GM23338 (cell line): ENCODE results near the gene SUCLG2. TPM values are rescaled to one million over a fixed set of nuclear protein-coding genes. Genes with fewer than 3 reads are reported as not detected.

ENCODE experiments used
- ATAC-seq: fragments of 200-7000 bp; cut with Tn5 transposase; 3 replicates; pipeline ENCODE4 v1.9.1; 2020
- DNase-seq: peaks from one replicate; pipeline ENCODE4 v3.0.0-alpha.2; 2015; ENCODE audit warnings: low spot score
- H2AFZ ChIP-seq: fragments of 200-600 bp; sonication (generic); 2 replicates; pipeline ENCODE4 v1.8.0; 2016; ENCODE audit warnings: antibody characterized with exemption, mild to moderate bottlenecking, moderate library complexity
- H3F3A ChIP-seq: fragments of 200-600 bp; sonication (generic); replicated peaks from 2 replicates; pipeline ENCODE4 v1.8.0; 2017; ENCODE audit warnings: antibody characterized with exemption, mixed run types, low read depth
- H3K27ac ChIP-seq: fragments of 200-600 bp; sonication (generic); 2 replicates; pipeline ENCODE4 v1.6.1; 2016; ENCODE audit warnings: low read depth
- H3K27me3 ChIP-seq: fragments of 200-600 bp; sonication (generic); 2 replicates; pipeline ENCODE4 v1.8.0; 2016; ENCODE audit warnings: mild to moderate bottlenecking, mixed run types, moderate library complexity; ENCODE audit not compliant: insufficient read depth
- H3K36me3 ChIP-seq: fragments of 200-600 bp; sonication (generic); 2 replicates; pipeline ENCODE4 v1.8.0; 2016; ENCODE audit warnings: mild to moderate bottlenecking; ENCODE audit not compliant: insufficient read depth
- H3K4me1 ChIP-seq: fragments of 200-600 bp; sonication (generic); 2 replicates; pipeline ENCODE4 v1.8.0; 2016; ENCODE audit warnings: mild to moderate bottlenecking, moderate library complexity; ENCODE audit not compliant: insufficient read depth
- H3K4me2 ChIP-seq: fragments of 200-600 bp; sonication (generic); 2 replicates; pipeline ENCODE4 v1.7.1; 2017; ENCODE audit warnings: mixed run types
- H3K4me3 ChIP-seq: fragments of 200-600 bp; sonication (generic); 2 replicates; pipeline ENCODE4 v1.6.1; 2016; ENCODE audit warnings: mixed run types
- H3K79me2 ChIP-seq: fragments of 200-600 bp; sonication (generic); replicated peaks from 2 replicates; pipeline ENCODE4 v1.8.0; 2017; ENCODE audit warnings: mild to moderate bottlenecking; ENCODE audit not compliant: insufficient read depth
- H3K9me2 ChIP-seq: fragments of 200-600 bp; sonication (generic); 2 replicates; pipeline ENCODE4 v1.8.0; 2017; ENCODE audit not compliant: insufficient read depth
- H4K20me1 ChIP-seq: fragments of 200-600 bp; sonication (generic); replicated peaks from 2 replicates; pipeline ENCODE4 v1.8.0; 2017; ENCODE audit warnings: mild to moderate bottlenecking; ENCODE audit not compliant: insufficient read depth
- H3K27ac Mint-ChIP-seq: 2 replicates; pipeline ENCODE4 v1.8.0; 2020; ENCODE audit warnings: inconsistent platforms, mild to moderate bottlenecking, moderate library complexity, mixed read lengths
- H3K27me3 Mint-ChIP-seq: 3 replicates; pipeline ENCODE4 v1.8.0; 2022; ENCODE audit warnings: low read depth, mild to moderate bottlenecking, moderate library complexity, mixed read lengths, inconsistent platforms; ENCODE audit not compliant: insufficient read depth, poor library complexity
- H3K36me3 Mint-ChIP-seq: 3 replicates; pipeline ENCODE4 v1.8.0; 2021; ENCODE audit warnings: low read depth, mild to moderate bottlenecking, inconsistent platforms, moderate library complexity, mixed read lengths
- H3K4me1 Mint-ChIP-seq: 3 replicates; pipeline ENCODE4 v1.8.0; 2020; ENCODE audit warnings: mild to moderate bottlenecking, inconsistent platforms, mixed read lengths
- H3K4me3 Mint-ChIP-seq: 3 replicates; pipeline ENCODE4 v1.8.0; 2021; ENCODE audit warnings: moderate library complexity, mild to moderate bottlenecking, inconsistent platforms, mixed read lengths
- H3K9me3 Mint-ChIP-seq: 3 replicates; pipeline ENCODE4 v1.8.0; 2020; ENCODE audit warnings: moderate library complexity, mild to moderate bottlenecking, inconsistent platforms, mixed read lengths
- CREB1 ChIP-seq: fragments of 250-450 bp; sonication (Bioruptor Pico); IDR thresholded peaks from 2 replicates; pipeline ENCODE4 v1.5.0; 2020; ENCODE audit warnings: low read depth, mild to moderate bottlenecking, moderate library complexity
- EZH2phosphoT487 ChIP-seq: fragments of 200-600 bp; sonication (generic); IDR thresholded peaks from one replicate; pipeline ENCODE4 v1.8.1; 2018; ENCODE audit warnings: antibody characterized with exemption; ENCODE audit not compliant: unreplicated experiment
- JUNB ChIP-seq: IDR thresholded peaks from one replicate; pipeline ENCODE4 v1.6.1; 2016; ENCODE audit warnings: antibody characterized with exemption; ENCODE audit not compliant: unreplicated experiment
- NANOG ChIP-seq: IDR thresholded peaks from 2 replicates; pipeline ENCODE4 v1.6.1; 2016; ENCODE audit warnings: antibody characterized with exemption, borderline replicate concordance
- POLR2AphosphoS5 ChIP-seq: IDR thresholded peaks from 2 replicates; pipeline ENCODE4 v1.6.1; 2016; ENCODE audit warnings: antibody characterized with exemption, low read depth
- STAT1 ChIP-seq: IDR thresholded peaks from one replicate; pipeline ENCODE4 v1.6.1; 2016; ENCODE audit warnings: antibody characterized with exemption; ENCODE audit not compliant: unreplicated experiment
- ZNF114 ChIP-seq: fragments of 250-450 bp; sonication (Bioruptor Pico); IDR thresholded peaks from 2 replicates; pipeline ENCODE4 v1.5.0; 2020; ENCODE audit warnings: mild to moderate bottlenecking, moderate library complexity
- ZNF331 ChIP-seq: fragments of 250-450 bp; sonication (Bioruptor Pico); IDR thresholded peaks from 2 replicates; pipeline ENCODE4 v1.5.0; 2020; ENCODE audit warnings: low read depth, mild to moderate bottlenecking, moderate library complexity
- polyA plus RNA-seq: library from polyadenylated mRNA; unstranded; fragments of >200 nt; fragmentation: Nextera tagmentation; extraction: Ambion mirVana; gene quantifications from 2 replicates; pipeline ENCODE4 v1.2.1, GENCODE V29; 2016
- total RNA-seq: library from RNA; depleted of rRNA; stranded (reverse); fragments of >200 nt; shearing (Covaris generic); gene quantifications from 2 replicates; pipeline ENCODE4 v1.2.3, GENCODE V29; 2014
- TF ChIP-seq, protein P1 (sequence below): IDR thresholded peaks from one replicate; pipeline ENCODE4 v1.6.1; 2018; ENCODE audit warnings: antibody characterized with exemption; ENCODE audit not compliant: unreplicated experiment
- TF ChIP-seq, protein P2 (sequence below): IDR thresholded peaks from 2 replicates; pipeline ENCODE4 v1.6.1; 2016; ENCODE audit warnings: antibody characterized with exemption
- TF ChIP-seq, protein P3 (sequence below): fragments of 250-450 bp; sonication (Bioruptor Pico); IDR thresholded peaks from 2 replicates; pipeline ENCODE4 v1.5.0; 2020; ENCODE audit warnings: mild to moderate bottlenecking, moderate library complexity

The SUCLG2 gene
- total and polyA plus RNA-seq, 2 experiments from 2014 or later = 29.3 to 39.0 TPM

DNA sequence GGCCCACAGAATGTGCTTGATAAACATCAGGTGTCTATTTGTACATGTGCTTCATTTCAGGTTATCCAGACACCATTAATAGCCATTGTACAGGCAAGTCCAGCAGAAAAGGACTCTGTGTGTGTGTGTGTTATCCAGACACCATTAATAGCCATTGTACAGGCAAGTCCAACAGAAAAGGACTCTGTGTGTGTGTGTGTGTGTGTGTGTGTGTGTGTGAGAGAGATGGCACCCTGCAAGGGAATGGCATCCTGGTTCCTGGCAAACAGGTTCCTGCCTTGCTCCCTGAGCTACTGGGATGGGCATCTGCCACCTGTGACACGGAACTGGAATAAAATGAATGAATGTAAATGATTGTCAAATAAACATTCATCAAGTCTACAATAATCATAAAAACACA lies 11.7 kb downstream of the SUCLG2 start (continued):
- TF ChIP-seq, protein P1, sequence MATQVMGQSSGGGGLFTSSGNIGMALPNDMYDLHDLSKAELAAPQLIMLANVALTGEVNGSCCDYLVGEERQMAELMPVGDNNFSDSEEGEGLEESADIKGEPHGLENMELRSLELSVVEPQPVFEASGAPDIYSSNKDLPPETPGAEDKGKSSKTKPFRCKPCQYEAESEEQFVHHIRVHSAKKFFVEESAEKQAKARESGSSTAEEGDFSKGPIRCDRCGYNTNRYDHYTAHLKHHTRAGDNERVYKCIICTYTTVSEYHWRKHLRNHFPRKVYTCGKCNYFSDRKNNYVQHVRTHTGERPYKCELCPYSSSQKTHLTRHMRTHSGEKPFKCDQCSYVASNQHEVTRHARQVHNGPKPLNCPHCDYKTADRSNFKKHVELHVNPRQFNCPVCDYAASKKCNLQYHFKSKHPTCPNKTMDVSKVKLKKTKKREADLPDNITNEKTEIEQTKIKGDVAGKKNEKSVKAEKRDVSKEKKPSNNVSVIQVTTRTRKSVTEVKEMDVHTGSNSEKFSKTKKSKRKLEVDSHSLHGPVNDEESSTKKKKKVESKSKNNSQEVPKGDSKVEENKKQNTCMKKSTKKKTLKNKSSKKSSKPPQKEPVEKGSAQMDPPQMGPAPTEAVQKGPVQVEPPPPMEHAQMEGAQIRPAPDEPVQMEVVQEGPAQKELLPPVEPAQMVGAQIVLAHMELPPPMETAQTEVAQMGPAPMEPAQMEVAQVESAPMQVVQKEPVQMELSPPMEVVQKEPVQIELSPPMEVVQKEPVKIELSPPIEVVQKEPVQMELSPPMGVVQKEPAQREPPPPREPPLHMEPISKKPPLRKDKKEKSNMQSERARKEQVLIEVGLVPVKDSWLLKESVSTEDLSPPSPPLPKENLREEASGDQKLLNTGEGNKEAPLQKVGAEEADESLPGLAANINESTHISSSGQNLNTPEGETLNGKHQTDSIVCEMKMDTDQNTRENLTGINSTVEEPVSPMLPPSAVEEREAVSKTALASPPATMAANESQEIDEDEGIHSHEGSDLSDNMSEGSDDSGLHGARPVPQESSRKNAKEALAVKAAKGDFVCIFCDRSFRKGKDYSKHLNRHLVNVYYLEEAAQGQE = no peak

DNA sequence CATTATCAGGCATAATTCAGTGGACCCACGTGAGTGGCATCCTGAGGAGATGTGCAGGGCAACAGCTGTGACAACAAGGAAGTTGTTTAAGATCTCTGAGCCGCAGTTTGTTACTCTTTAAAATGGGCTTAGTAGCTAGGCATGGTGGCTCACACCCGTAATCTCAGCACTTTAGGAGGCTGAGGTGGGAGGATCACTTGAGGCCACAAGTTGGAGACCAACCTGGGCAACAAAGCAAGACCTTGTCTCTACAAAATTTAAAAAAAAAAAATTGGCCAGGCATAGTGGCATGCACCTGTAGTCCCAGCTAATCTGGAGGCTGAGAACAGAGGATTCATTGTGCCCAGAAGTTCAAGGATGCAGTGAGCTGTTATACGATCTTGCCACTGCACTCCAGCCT lies 12.2 kb downstream of the SUCLG2 start:
- H3K36me3 Mint-ChIP-seq = peaks cover 5% of the 10 kb centered on the region; the same call in 2 of the 3 replicates
- ATAC-seq = no peak
- H3K79me2 ChIP-seq = peaks cover 56% of the 10 kb centered on the region

DNA sequence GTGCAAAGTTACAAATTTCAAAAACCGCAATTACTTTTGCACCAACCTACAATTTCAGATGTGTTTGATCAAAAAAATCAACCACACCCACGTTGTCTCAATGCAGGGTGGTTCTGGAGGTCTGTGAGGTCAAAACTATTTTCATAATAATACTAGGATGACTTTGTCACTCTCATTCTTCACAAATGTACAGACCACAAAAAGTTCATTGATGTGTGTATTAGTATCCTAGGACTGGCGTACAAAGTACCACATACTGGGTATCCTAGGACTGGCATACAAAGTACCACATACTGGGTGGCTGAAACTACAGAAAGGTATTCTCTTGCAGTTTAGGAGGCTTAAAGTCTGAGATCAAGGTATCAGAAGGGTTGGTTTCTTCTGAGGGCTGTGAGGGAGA lies 13.0 kb downstream of the SUCLG2 start:
- H3K4me1 ChIP-seq = no peaks in the 10 kb centered on the region
- H3K9me2 ChIP-seq = 0 out of 2 replicates have a peak, but pooled peaks cover 3% of the 10 kb centered on the region
- no peak overlapping the region for H3K27ac Mint-ChIP-seq
- H3K4me1 Mint-ChIP-seq = peaks cover 3% of the 10 kb centered on the region; the same call in 1 of the 3 replicates
- no peaks in the 10 kb centered on the region for H3K27me3 Mint-ChIP-seq
- H3K27me3 ChIP-seq = no peaks in the 10 kb centered on the region
- no peak overlapping the region for H2AFZ ChIP-seq
- no peaks in the 10 kb centered on the region for H3K36me3 ChIP-seq
- no peak overlapping the region for H3K4me3 Mint-ChIP-seq
- H3K4me2 ChIP-seq = no peak overlapping the region
- H3K36me3 Mint-ChIP-seq = no peaks in the 10 kb centered on the region; the same call in 1 of the 3 replicates
- no peak overlapping the region for H3K4me3 ChIP-seq
- no peak for DNase-seq
- ATAC-seq = no peak
- peaks cover 53% of the 10 kb centered on the region for H3K79me2 ChIP-seq
- H3K9me3 Mint-ChIP-seq = no peaks in the 10 kb centered on the region
- 0 out of 2 replicates have a peak, but pooled peaks cover 5% of the 10 kb centered on the region for H4K20me1 ChIP-seq
- H3K27ac ChIP-seq = no peak overlapping the region
- H3F3A ChIP-seq = no peaks in the 10 kb centered on the region
- TF ChIP-seq POLR2AphosphoS5 = no peak
- TF ChIP-seq EZH2phosphoT487 = no peak
- no peak for TF ChIP-seq CREB1 (CRISPR knock-in tag)
- TF ChIP-seq NANOG = no peak
- no peak for TF ChIP-seq JUNB
- TF ChIP-seq, protein P2, sequence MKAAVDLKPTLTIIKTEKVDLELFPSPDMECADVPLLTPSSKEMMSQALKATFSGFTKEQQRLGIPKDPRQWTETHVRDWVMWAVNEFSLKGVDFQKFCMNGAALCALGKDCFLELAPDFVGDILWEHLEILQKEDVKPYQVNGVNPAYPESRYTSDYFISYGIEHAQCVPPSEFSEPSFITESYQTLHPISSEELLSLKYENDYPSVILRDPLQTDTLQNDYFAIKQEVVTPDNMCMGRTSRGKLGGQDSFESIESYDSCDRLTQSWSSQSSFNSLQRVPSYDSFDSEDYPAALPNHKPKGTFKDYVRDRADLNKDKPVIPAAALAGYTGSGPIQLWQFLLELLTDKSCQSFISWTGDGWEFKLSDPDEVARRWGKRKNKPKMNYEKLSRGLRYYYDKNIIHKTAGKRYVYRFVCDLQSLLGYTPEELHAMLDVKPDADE = no peak
- TF ChIP-seq, protein P3, sequence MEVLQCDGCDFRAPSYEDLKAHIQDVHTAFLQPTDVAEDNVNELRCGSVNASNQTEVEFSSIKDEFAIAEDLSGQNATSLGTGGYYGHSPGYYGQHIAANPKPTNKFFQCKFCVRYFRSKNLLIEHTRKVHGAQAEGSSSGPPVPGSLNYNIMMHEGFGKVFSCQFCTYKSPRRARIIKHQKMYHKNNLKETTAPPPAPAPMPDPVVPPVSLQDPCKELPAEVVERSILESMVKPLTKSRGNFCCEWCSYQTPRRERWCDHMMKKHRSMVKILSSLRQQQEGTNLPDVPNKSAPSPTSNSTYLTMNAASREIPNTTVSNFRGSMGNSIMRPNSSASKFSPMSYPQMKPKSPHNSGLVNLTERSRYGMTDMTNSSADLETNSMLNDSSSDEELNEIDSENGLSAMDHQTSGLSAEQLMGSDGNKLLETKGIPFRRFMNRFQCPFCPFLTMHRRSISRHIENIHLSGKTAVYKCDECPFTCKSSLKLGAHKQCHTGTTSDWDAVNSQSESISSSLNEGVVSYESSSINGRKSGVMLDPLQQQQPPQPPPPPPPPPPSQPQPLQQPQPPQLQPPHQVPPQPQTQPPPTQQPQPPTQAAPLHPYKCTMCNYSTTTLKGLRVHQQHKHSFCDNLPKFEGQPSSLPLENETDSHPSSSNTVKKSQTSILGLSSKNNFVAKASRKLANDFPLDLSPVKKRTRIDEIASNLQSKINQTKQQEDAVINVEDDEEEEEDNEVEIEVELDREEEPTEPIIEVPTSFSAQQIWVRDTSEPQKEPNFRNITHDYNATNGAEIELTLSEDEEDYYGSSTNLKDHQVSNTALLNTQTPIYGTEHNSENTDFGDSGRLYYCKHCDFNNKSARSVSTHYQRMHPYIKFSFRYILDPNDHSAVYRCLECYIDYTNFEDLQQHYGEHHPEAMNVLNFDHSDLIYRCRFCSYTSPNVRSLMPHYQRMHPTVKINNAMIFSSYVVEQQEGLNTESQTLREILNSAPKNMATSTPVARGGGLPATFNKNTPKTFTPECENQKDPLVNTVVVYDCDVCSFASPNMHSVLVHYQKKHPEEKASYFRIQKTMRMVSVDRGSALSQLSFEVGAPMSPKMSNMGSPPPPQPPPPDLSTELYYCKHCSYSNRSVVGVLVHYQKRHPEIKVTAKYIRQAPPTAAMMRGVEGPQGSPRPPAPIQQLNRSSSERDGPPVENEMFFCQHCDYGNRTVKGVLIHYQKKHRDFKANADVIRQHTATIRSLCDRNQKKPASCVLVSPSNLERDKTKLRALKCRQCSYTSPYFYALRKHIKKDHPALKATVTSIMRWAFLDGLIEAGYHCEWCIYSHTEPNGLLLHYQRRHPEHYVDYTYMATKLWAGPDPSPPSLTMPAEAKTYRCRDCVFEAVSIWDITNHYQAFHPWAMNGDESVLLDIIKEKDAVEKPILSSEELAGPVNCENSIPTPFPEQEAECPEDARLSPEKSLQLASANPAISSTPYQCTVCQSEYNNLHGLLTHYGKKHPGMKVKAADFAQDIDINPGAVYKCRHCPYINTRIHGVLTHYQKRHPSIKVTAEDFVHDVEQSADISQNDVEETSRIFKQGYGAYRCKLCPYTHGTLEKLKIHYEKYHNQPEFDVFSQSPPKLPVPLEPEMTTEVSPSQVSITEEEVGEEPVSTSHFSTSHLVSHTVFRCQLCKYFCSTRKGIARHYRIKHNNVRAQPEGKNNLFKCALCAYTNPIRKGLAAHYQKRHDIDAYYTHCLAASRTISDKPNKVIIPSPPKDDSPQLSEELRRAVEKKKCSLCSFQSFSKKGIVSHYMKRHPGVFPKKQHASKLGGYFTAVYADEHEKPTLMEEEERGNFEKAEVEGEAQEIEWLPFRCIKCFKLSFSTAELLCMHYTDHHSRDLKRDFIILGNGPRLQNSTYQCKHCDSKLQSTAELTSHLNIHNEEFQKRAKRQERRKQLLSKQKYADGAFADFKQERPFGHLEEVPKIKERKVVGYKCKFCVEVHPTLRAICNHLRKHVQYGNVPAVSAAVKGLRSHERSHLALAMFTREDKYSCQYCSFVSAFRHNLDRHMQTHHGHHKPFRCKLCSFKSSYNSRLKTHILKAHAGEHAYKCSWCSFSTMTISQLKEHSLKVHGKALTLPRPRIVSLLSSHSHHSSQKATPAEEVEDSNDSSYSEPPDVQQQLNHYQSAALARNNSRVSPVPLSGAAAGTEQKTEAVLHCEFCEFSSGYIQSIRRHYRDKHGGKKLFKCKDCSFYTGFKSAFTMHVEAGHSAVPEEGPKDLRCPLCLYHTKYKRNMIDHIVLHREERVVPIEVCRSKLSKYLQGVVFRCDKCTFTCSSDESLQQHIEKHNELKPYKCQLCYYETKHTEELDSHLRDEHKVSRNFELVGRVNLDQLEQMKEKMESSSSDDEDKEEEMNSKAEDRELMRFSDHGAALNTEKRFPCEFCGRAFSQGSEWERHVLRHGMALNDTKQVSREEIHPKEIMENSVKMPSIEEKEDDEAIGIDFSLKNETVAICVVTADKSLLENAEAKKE = no peak

More for the DNA sequence above, 12.2 kb downstream of the SUCLG2 start:
- H4K20me1 ChIP-seq = 0 out of 2 replicates have a peak, but pooled peaks cover 5% of the 10 kb centered on the region
- no peaks in the 10 kb centered on the region for H3K27me3 ChIP-seq
- no peak overlapping the region for H2AFZ ChIP-seq
- no peaks in the 10 kb centered on the region for H3K36me3 ChIP-seq
- no peaks in the 10 kb centered on the region for H3K27me3 Mint-ChIP-seq
- no peak overlapping the region for H3K4me3 Mint-ChIP-seq
- H3K4me1 Mint-ChIP-seq = peaks cover 3% of the 10 kb centered on the region; the same call in 1 of the 3 replicates
- H3K9me2 ChIP-seq = no peaks in the 10 kb centered on the region
- TF ChIP-seq JUNB (no peak), POLR2AphosphoS5 (no peak), STAT1 (no peak), ZNF331 (CRISPR knock-in tag) (no peak), EZH2phosphoT487 (no peak), CREB1 (CRISPR knock-in tag) (no peak), ZNF114 (CRISPR knock-in tag) (no peak)
- H3K27ac ChIP-seq = no peak overlapping the region
- no peak overlapping the region for H3K4me2 ChIP-seq
- no peak overlapping the region for H3K27ac Mint-ChIP-seq
- no peak overlapping the region for H3K4me3 ChIP-seq
- no peaks in the 10 kb centered on the region for H3F3A ChIP-seq
- no peaks in the 10 kb centered on the region for H3K4me1 ChIP-seq
- no peak for DNase-seq
- no peaks in the 10 kb centered on the region for H3K9me3 Mint-ChIP-seq
